22Rv1 (cell line): ENCODE measurements around the gene SKOR1.

Source experiments
- CTCF ChIP-seq: fragments of 450-650 bp; IDR thresholded peaks from 2 replicates; pipeline ENCODE4 v1.5.1; 2017; ENCODE audit warnings: mild to moderate bottlenecking
- ZFX ChIP-seq: fragments of 450-650 bp; IDR thresholded peaks from 2 replicates; pipeline ENCODE4 v1.6.1; 2017; ENCODE audit warnings: antibody characterized with exemption, borderline replicate concordance

- TF ChIP-seq CTCF (no peak), ZFX (no peak)
Measured at GRCh38 chr15:67843092-67843501, 17.8 kb downstream of the SKOR1 start.
